Progenitor cell of endocrine pancreas (in vitro differentiated cells): ENCODE measurements around the gene KIF21B. TPM values are rescaled to one million over a fixed set of nuclear protein-coding genes. Genes with fewer than 3 reads are reported as not detected.

Experiments used
- DNase-seq: peaks from one replicate; pipeline ENCODE4 v3.0.0; 2021; ENCODE audit warnings: low spot score; ENCODE audit not compliant: unreplicated experiment
- H3K27ac Mint-ChIP-seq: 2 replicates; pipeline ENCODE4 v1.8.0; 2021; ENCODE audit warnings: mild to moderate bottlenecking, moderate library complexity, mixed read lengths
- H3K27me3 Mint-ChIP-seq: 2 replicates; pipeline ENCODE4 v1.8.0; 2021; ENCODE audit warnings: mixed read lengths
- H3K36me3 Mint-ChIP-seq: 2 replicates; pipeline ENCODE4 v1.8.0; 2022; ENCODE audit warnings: mixed read lengths; ENCODE audit not compliant: insufficient read depth
- H3K4me1 Mint-ChIP-seq: 2 replicates; pipeline ENCODE4 v1.8.0; 2021; ENCODE audit warnings: low read depth, mixed read lengths
- H3K4me3 Mint-ChIP-seq: 2 replicates; pipeline ENCODE4 v1.8.0; 2021; ENCODE audit warnings: low read depth, mild to moderate bottlenecking, moderate library complexity, mixed read lengths
- H3K9me3 Mint-ChIP-seq: 2 replicates; pipeline ENCODE4 v1.8.0; 2021; ENCODE audit warnings: low read depth, mixed read lengths
- total RNA-seq: library from RNA; stranded (reverse); gene quantifications from 2 replicates; pipeline ENCODE4 v1.2.1, GENCODE V29; 2021
- TF ChIP-seq, protein P1 (sequence below): fragments of 200-600 bp; sonication (generic); IDR thresholded peaks from one replicate; pipeline ENCODE4 v1.5.0; 2021; ENCODE audit warnings: antibody characterized with exemption, mild to moderate bottlenecking; ENCODE audit not compliant: unreplicated experiment

The KIF21B gene
- total RNA-seq, 1 donor from 2014 or later, result 11.4 TPM

DNA sequence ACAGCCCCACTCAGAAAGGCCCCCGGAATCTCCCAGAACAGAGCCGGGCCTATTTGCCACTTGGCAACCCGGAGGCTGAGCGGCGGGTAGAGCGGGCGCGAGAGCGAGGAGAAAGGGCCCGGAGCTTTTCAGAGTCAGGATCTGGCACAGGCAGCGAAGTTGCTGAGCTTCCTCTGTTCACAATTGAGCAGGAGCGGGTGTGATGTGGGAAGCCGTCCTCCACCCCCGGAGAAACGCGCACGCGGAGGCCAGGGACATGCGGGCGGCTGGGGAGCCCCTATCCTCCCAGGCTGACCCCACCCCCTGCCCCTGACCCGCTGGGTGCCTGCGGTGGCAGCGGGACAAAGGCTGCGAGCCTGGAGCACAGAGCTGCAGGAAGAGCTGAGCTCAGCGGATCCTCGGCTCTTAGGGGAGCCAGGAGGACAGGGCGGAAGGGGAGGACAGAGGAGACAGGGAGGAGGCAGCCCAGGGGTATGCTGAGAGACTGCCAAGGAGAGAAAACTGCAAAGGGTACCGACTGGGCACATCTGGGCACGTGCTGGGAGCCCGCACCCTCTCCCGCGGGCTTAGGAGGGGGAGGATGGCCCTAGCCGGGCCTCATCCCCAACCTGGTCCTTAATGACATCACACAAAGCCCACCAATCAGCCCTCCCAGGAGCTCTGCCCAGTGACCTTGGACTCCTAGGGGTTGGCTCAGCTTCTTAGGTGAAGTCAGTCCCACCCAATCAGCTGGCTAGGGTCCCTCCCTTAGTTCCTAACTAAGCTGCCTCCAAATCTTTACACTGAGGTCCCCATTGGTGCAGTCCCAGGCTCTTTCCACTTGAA, 9.3 kb downstream of the KIF21B start:
- no peak for DNase-seq
- TF ChIP-seq, protein P1, sequence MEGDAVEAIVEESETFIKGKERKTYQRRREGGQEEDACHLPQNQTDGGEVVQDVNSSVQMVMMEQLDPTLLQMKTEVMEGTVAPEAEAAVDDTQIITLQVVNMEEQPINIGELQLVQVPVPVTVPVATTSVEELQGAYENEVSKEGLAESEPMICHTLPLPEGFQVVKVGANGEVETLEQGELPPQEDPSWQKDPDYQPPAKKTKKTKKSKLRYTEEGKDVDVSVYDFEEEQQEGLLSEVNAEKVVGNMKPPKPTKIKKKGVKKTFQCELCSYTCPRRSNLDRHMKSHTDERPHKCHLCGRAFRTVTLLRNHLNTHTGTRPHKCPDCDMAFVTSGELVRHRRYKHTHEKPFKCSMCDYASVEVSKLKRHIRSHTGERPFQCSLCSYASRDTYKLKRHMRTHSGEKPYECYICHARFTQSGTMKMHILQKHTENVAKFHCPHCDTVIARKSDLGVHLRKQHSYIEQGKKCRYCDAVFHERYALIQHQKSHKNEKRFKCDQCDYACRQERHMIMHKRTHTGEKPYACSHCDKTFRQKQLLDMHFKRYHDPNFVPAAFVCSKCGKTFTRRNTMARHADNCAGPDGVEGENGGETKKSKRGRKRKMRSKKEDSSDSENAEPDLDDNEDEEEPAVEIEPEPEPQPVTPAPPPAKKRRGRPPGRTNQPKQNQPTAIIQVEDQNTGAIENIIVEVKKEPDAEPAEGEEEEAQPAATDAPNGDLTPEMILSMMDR, result no peak
- Mint-ChIP-seq H3K4me1 (no peaks in the 10 kb centered on the region), H3K4me3 (no peak overlapping the region), H3K27me3 (peaks cover 2% of the 10 kb centered on the region), H3K27ac (no peak overlapping the region), H3K9me3 (no peaks in the 10 kb centered on the region), H3K36me3 (no peaks in the 10 kb centered on the region)

DNA sequence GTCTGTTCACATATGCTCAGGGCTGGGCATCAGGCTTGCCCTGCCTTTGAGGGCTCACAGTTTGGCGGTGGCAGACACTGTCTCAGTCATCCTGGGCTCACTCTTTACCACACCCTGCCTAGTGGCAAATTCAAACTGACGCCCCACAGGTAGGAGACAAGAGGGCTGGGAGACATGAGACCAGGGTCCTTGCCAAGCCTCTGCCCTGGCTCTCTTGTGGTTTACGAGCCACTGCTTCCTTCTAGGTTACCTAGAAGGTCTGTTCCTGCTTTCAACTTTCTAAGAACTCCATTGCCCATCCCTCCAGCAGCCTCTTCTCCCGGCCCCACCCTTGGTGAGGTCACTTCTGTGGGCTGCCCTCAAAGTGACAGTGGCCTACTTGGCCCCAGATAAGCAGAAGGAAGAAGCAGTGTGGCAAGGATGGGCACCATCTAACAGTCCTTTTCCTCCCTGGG, 10.5 kb downstream of the KIF21B start:
- TF ChIP-seq, protein P1, result no peak
- no peak overlapping the region for H3K4me3 Mint-ChIP-seq
- H3K9me3 Mint-ChIP-seq, result no peaks in the 10 kb centered on the region
- no peak for DNase-seq
- no peak overlapping the region for H3K27ac Mint-ChIP-seq
- H3K36me3 Mint-ChIP-seq, result no peaks in the 10 kb centered on the region
- no peaks in the 10 kb centered on the region for H3K4me1 Mint-ChIP-seq
- H3K27me3 Mint-ChIP-seq, result peaks cover 2% of the 10 kb centered on the region

DNA sequence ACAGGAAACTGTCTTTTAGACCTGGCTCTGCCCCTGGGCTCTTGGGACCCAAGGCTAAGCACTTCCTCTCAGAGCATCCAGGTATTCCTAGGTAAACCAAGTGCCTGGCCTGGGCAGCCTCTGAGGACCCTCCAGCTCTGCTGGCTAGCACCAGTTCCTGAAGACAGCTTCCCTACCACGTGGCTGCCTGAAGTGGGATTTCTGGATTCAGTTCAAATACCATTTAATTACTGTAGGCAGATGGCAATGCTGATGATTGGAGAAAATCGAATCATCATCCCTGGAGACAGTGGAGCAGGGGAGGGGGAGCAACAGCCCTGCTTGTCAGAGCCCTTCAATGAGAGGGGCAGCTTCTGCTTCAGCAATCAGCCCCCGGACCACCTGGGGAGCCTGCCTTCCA, 11.9 kb downstream of the KIF21B start:
- Mint-ChIP-seq H3K4me1 (no peaks in the 10 kb centered on the region), H3K27ac (no peak overlapping the region), H3K4me3 (no peak overlapping the region), H3K9me3 (no peaks in the 10 kb centered on the region), H3K36me3 (no peaks in the 10 kb centered on the region), H3K27me3 (peaks cover 2% of the 10 kb centered on the region)
- TF ChIP-seq, protein P1, result no peak
- no peak for DNase-seq

DNA sequence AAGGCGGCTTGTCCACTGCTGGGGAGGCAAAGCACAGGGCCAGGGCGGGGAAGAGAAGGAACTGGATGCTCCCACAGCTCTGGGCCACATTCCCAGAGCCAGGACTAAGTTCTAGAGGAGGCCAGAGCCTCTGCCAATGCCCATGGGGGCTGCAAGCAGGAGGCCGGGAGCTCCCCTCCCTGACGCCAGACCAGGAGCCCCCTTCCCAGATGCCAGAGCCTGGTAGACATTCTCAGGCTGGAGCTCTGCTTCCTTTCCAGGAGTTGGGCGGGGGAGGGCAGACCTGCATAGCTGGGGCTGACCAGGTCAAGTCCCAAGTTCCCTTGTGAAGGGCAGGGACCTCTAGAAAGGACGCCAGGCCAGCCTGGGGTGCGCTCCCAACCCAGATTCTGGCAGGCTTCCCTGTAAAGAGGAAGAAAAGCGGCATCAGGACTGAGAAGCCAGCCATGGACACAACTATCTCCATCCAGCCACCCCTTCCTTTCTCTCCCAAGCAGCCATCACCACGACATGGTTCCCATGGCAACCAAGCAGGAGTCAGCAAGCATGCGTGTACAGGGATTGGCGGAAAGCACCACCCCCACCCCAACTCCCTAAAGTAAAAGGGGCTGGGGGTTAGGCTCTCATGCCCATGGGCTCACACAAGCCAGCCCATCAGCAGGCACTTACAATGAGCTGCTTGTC, 13.4 kb downstream of the KIF21B start:
- no peaks in the 10 kb centered on the region for H3K9me3 Mint-ChIP-seq
- no peak for DNase-seq
- no peaks in the 10 kb centered on the region for H3K36me3 Mint-ChIP-seq
- no peak overlapping the region for H3K27ac Mint-ChIP-seq
- no peaks in the 10 kb centered on the region for H3K4me1 Mint-ChIP-seq
- no peak overlapping the region for H3K4me3 Mint-ChIP-seq
- TF ChIP-seq, protein P1, result no peak
- H3K27me3 Mint-ChIP-seq, result no peaks in the 10 kb centered on the region

DNA sequence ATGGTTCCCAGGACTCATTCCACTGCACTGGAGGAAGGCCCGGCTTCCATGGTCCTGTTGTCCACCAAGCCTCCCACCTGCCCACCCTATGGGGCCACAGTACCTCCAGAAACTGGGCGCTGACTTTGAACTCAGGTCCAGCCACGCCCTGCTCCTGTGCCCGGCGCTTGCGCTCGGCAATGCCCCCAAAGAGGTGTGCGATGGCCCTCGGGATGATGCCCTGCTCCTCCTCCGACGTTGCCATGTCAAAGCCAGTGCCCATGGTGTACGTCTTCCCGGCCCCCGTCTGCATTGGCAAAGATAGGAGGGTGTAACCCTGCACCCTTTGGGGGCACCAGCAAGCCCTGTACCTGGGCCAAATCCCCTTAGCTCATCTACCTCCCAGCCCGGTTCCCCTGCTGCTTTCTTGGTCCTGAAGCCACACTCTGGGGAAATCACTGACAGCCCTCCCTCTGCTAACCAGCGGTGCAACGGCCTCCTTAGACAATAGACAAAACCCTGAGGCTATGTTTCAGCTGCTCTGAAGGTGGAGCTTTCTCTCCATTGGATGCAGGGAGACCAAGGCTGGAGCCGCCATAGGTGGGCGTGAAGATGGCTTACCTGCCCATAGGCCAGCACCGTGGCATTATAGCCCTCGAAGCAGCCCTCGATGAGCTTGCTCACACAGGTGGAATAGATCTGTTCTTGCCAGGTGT, 14.7 kb downstream of the KIF21B start:
- Mint-ChIP-seq H3K27ac (no peak overlapping the region), H3K4me3 (no peak overlapping the region), H3K9me3 (no peaks in the 10 kb centered on the region), H3K36me3 (no peaks in the 10 kb centered on the region), H3K27me3 (no peaks in the 10 kb centered on the region), H3K4me1 (no peaks in the 10 kb centered on the region)
- TF ChIP-seq, protein P1, result no peak
- DNase-seq, result no peak
